ENCODE measurements around the gene ARID2. TPM values are rescaled to one million over a fixed set of nuclear protein-coding genes. Genes with fewer than 3 reads are reported as not detected.

ARID2 gene
- total RNA-seq, 1 experiment from 2014 or later, result 21.9 TPM

DNA sequence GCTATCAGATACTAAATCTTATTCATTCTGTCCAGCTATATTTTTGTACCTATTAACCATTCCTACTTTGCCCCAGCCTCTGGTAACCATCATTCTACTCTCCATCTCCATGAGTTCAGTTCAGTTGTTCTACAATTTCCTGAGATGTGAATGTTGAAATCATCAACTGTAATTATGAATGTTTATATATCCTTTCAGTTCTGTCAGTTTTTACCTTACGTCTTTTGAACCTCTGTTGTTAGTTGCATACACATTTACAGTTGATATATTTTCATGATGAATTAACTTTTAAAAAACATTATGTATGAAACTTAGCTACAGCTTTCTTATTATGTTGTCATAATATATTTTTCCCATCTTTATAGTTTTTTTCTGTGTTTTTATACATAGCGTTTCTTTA lies 102.1 kb downstream of the ARID2 start:
- ChIA-PET POLR2A (interaction anchor here (0.6 to 0.7 kb wide), 2 partner anchors 17 to 326 kb away, joined by 3 to 4 read pairs; no protein-coding TSS in a partner anchor), CTCF (no interaction called here)
- H3K27ac Mint-ChIP-seq (ENCODE audit: low read depth, unreplicated experiment), result no peak overlapping the region
- no peaks in the 10 kb centered on the region for H3K4me1 Mint-ChIP-seq (ENCODE audit: insufficient read depth, unreplicated experiment)
- TF ChIP-seq, protein P1, sequence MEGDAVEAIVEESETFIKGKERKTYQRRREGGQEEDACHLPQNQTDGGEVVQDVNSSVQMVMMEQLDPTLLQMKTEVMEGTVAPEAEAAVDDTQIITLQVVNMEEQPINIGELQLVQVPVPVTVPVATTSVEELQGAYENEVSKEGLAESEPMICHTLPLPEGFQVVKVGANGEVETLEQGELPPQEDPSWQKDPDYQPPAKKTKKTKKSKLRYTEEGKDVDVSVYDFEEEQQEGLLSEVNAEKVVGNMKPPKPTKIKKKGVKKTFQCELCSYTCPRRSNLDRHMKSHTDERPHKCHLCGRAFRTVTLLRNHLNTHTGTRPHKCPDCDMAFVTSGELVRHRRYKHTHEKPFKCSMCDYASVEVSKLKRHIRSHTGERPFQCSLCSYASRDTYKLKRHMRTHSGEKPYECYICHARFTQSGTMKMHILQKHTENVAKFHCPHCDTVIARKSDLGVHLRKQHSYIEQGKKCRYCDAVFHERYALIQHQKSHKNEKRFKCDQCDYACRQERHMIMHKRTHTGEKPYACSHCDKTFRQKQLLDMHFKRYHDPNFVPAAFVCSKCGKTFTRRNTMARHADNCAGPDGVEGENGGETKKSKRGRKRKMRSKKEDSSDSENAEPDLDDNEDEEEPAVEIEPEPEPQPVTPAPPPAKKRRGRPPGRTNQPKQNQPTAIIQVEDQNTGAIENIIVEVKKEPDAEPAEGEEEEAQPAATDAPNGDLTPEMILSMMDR (IDR thresholded peaks at IDR 0.05; ENCODE audit: unreplicated experiment), result no peak
- H3K9me3 Mint-ChIP-seq (ENCODE audit: unreplicated experiment), result peaks cover 8% of the 10 kb centered on the region
- no peaks in the 10 kb centered on the region for H3K27me3 Mint-ChIP-seq (ENCODE audit: insufficient read depth, unreplicated experiment)
- no peak for DNase-seq (ENCODE audit: unreplicated experiment)
- no peak overlapping the region for H3K4me3 Mint-ChIP-seq (ENCODE audit: unreplicated experiment)
- intact Hi-C loops (cut with micrococcal nuclease), result no loop called here
- peaks cover 26% of the 10 kb centered on the region for H3K36me3 Mint-ChIP-seq (ENCODE audit: insufficient read depth, unreplicated experiment)
- no TSS peak for BruUV-seq (replicated peaks)

- Mint-ChIP-seq H3K27me3 (ENCODE audit: insufficient read depth, unreplicated experiment) (no peaks in the 10 kb centered on the region), H3K4me1 (ENCODE audit: insufficient read depth, unreplicated experiment) (no peaks in the 10 kb centered on the region), H3K9me3 (ENCODE audit: unreplicated experiment) (peaks cover 8% of the 10 kb centered on the region), H3K4me3 (ENCODE audit: unreplicated experiment) (no peak overlapping the region), H3K36me3 (ENCODE audit: insufficient read depth, unreplicated experiment) (peaks cover 31% of the 10 kb centered on the region), H3K27ac (ENCODE audit: low read depth, unreplicated experiment) (no peak overlapping the region)
- CTCF ChIA-PET, result interaction anchor here (0.6 to 1.2 kb wide), 3 partner anchors 9 to 71 kb away, joined by 4 to 10 read pairs (median 4); no protein-coding TSS in a partner anchor
- DNase-seq (ENCODE audit: unreplicated experiment), result no peak
- intact Hi-C loops (cut with micrococcal nuclease), result no loop called here
- no TSS peak for BruUV-seq (replicated peaks)
- TF ChIP-seq, protein P1 (IDR thresholded peaks at IDR 0.05; ENCODE audit: unreplicated experiment), result no peak
- POLR2A ChIA-PET, result interaction anchor here (2.4 kb wide), 1 partner anchor 11 kb away, joined by 7 read pairs; no protein-coding TSS in a partner anchor
Observed at GRCh38 chr12:45833401-45833800, 103.9 kb downstream of the ARID2 start.

DNA sequence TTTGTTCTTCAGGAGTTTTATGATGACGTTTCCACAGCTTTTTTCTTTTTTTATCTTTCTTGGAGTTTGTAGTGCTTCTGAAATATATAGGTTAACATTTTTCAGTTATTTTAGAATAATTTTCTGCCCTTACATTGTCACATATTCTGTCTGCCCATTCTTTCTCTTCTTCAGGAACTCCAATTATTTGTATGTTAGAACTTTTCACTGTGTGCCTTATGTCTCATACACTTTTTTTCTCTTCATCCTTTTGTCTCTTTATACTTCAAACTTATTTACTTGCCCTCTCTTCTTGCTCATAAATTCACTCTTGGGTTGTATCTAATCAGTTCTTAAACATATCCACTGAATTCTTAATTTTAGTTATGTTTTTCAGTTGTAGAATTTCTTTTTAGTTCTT lies 105.3 kb downstream of the ARID2 start:
- POLR2A ChIA-PET, result interaction anchor here (2.4 kb wide), 1 partner anchor 10 kb away, joined by 7 read pairs; no protein-coding TSS in a partner anchor
- intact Hi-C loops (cut with micrococcal nuclease), result no loop called here
- CTCF ChIA-PET, result no interaction called here
- Mint-ChIP-seq H3K4me3 (ENCODE audit: unreplicated experiment) (no peak overlapping the region), H3K36me3 (ENCODE audit: insufficient read depth, unreplicated experiment) (peaks cover 41% of the 10 kb centered on the region), H3K27me3 (ENCODE audit: insufficient read depth, unreplicated experiment) (no peaks in the 10 kb centered on the region), H3K27ac (ENCODE audit: low read depth, unreplicated experiment) (no peak overlapping the region), H3K4me1 (ENCODE audit: insufficient read depth, unreplicated experiment) (no peaks in the 10 kb centered on the region), H3K9me3 (ENCODE audit: unreplicated experiment) (peaks cover 8% of the 10 kb centered on the region)
- no TSS peak for BruUV-seq (replicated peaks)
- TF ChIP-seq, protein P1 (IDR thresholded peaks at IDR 0.05; ENCODE audit: unreplicated experiment), result no peak
- no peak for DNase-seq (ENCODE audit: unreplicated experiment)

DNA sequence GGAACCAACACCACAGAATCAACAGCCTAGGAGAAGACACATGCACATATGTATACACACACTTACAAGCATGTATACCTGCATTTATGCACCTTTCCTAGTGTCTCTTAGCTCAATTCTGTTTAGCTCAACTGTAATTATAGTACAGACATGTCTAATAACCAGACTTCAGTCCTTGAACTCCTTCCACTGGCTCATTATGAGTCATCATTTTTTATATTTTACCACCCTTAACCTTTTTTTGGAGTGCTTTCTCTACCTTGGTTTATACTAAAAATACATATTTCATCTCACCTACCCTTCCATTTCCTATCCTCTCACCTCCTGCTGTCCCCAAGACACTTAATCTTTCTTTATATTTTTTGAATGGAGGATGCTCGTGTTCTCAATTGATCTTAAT lies 110.4 kb downstream of the ARID2 start:
- TF ChIP-seq, protein P1 (IDR thresholded peaks at IDR 0.05; ENCODE audit: unreplicated experiment), result no peak
- Mint-ChIP-seq H3K4me3 (ENCODE audit: unreplicated experiment) (no peak overlapping the region), H3K36me3 (ENCODE audit: insufficient read depth, unreplicated experiment) (peaks cover 60% of the 10 kb centered on the region), H3K27me3 (ENCODE audit: insufficient read depth, unreplicated experiment) (no peaks in the 10 kb centered on the region), H3K9me3 (ENCODE audit: unreplicated experiment) (peaks cover 4% of the 10 kb centered on the region), H3K27ac (ENCODE audit: low read depth, unreplicated experiment) (no peak overlapping the region), H3K4me1 (ENCODE audit: insufficient read depth, unreplicated experiment) (no peaks in the 10 kb centered on the region)
- CTCF ChIA-PET, result interaction anchor here (0.6 kb wide), 1 partner anchor 426 kb away, joined by 3 read pairs; no protein-coding TSS in a partner anchor
- DNase-seq (ENCODE audit: unreplicated experiment), result no peak
- intact Hi-C loops (cut with micrococcal nuclease), result no loop called here
- POLR2A ChIA-PET, result no interaction called here
- BruUV-seq (replicated peaks), result no TSS peak

Measured in MCF 10A (cell line).